Mucosa of rectum (tissue), 2 donors: ENCODE data around the gene CTSE.
"Not testable (repeated sequence)": the region's sequence is repeated elsewhere in the genome, so short reads cannot be mapped to it uniquely, and the experiment has no call there.

ENCODE experiments used
- H3K27ac ChIP-seq, 2 donors: one replicate each; pipeline ENCODE4 v1.7.0; 2013; ENCODE audit warnings: inconsistent platforms in 2 of 2, low read depth in 2 of 2, low read length in 2 of 2
- H3K27me3 ChIP-seq, 2 donors: one replicate each; pipeline ENCODE4 v1.7.0; 2013; ENCODE audit warnings: low read length in 2 of 2; ENCODE audit not compliant: control insufficient read depth in 2 of 2, insufficient read depth in 2 of 2
- H3K36me3 ChIP-seq, 2 donors: one replicate each; pipeline ENCODE4 v1.7.0; 2013; ENCODE audit warnings: low read length in 2 of 2; ENCODE audit not compliant: control insufficient read depth in 2 of 2, insufficient read depth in 2 of 2
- H3K4me1 ChIP-seq, 2 donors: one replicate each; pipeline ENCODE4 v1.7.0; 2013; ENCODE audit warnings: low read length in 2 of 2, mild to moderate bottlenecking in 1 of 2; ENCODE audit not compliant: control insufficient read depth in 2 of 2, insufficient read depth in 2 of 2
- H3K4me3 ChIP-seq, 2 donors: one replicate each; pipeline ENCODE4 v1.7.0; 2013; ENCODE audit warnings: low read length in 2 of 2
- H3K9ac ChIP-seq, 2 donors: one replicate each; pipeline ENCODE4 v1.7.0; 2013; ENCODE audit warnings: low read length in 2 of 2, low read depth in 1 of 2, mild to moderate bottlenecking in 1 of 2
- H3K9me3 ChIP-seq, 2 donors: one replicate each; pipeline ENCODE4 v1.7.0; 2013; ENCODE audit warnings: low read length in 2 of 2; ENCODE audit not compliant: control insufficient read depth in 2 of 2
- donor health status: healthy.
- donor health status: Normal muscosa, but diverticular disease.

The CTSE gene

GRCh38 chr1:206023695-206024094, at the start of gene CTSE:
Gene CTSE, minus strand, starts transcription at chr1:206023895. Its CDS starts 104 bp downstream, at chr1:206023791.
- Histone ChIP-seq H3K27me3 (no peaks in the 10 kb centered on the region), H3K36me3 (no peaks in the 10 kb centered on the region), H3K27ac (no peak within 1 kb of the TSS), H3K9ac (peak within 1 kb of the TSS in 1 of 2 donors; percentile 8), H3K4me3 (peak within 1 kb of the TSS in 1 of 2 donors; percentile 53), H3K4me1 (peaks cover 4 to 13% of the 10 kb centered on the region in 2 donors), H3K9me3 (no peaks in the 10 kb centered on the region)

GRCh38 chr1:206070627-206071304, 47.1 kb upstream of the CTSE start:
- no peaks in the 10 kb centered on the region for H3K9me3 ChIP-seq
- H3K4me1 ChIP-seq, result peaks cover 0 to 2% of the 10 kb centered on the region in 2 donors
- no peak overlapping the region for H3K9ac ChIP-seq
- H3K27ac ChIP-seq, result no peak overlapping the region
- no peak overlapping the region for H3K4me3 ChIP-seq
- peaks cover 0 to 4% of the 10 kb centered on the region in 2 donors for H3K27me3 ChIP-seq
- no peaks in the 10 kb centered on the region for H3K36me3 ChIP-seq

GRCh38 chr1:206068314-206068713, 44.6 kb upstream of the CTSE start:
- no peak overlapping the region for H3K27ac ChIP-seq
- H3K9me3 ChIP-seq, result no peaks in the 10 kb centered on the region
- no peak overlapping the region for H3K4me3 ChIP-seq
- no peaks in the 10 kb centered on the region for H3K36me3 ChIP-seq
- H3K4me1 ChIP-seq, result peaks cover 0 to 2% of the 10 kb centered on the region in 2 donors
- peaks cover 0 to 4% of the 10 kb centered on the region in 2 donors for H3K27me3 ChIP-seq
- no peak overlapping the region for H3K9ac ChIP-seq

- Histone ChIP-seq H3K27me3 (peaks cover 0 to 4% of the 10 kb centered on the region in 2 donors), H3K27ac (no peak overlapping the region), H3K4me3 (no peak overlapping the region), H3K9me3 (no peaks in the 10 kb centered on the region), H3K36me3 (no peaks in the 10 kb centered on the region), H3K4me1 (peaks cover 0 to 2% of the 10 kb centered on the region in 2 donors), H3K9ac (no peak overlapping the region)
These were observed 44.0 kb upstream of the CTSE start for GRCh38 chr1:206067486-206068227.

GRCh38 chr1:206066479-206067171, 42.9 kb upstream of the CTSE start:
- H3K4me1 ChIP-seq, result peaks cover 0 to 2% of the 10 kb centered on the region in 2 donors
- H3K9ac ChIP-seq, result no peak overlapping the region
- no peak overlapping the region for H3K4me3 ChIP-seq
- no peaks in the 10 kb centered on the region for H3K36me3 ChIP-seq
- no peaks in the 10 kb centered on the region for H3K9me3 ChIP-seq
- no peak overlapping the region for H3K27ac ChIP-seq
- peaks cover 0 to 4% of the 10 kb centered on the region in 2 donors for H3K27me3 ChIP-seq

- Histone ChIP-seq H3K27me3 (peaks cover 0 to 4% of the 10 kb centered on the region in 2 donors), H3K27ac (no peak overlapping the region), H3K4me3 (no peak overlapping the region), H3K36me3 (no peaks in the 10 kb centered on the region), H3K9me3 (no peaks in the 10 kb centered on the region), H3K4me1 (peaks cover 0 to 2% of the 10 kb centered on the region in 2 donors), H3K9ac (no peak overlapping the region)
These were observed 42.0 kb upstream of the CTSE start for GRCh38 chr1:206065547-206066145.

- not testable (repeated sequence) for H3K36me3 ChIP-seq, H3K27ac ChIP-seq, H3K9ac ChIP-seq, H3K9me3 ChIP-seq, H3K4me3 ChIP-seq, H3K4me1 ChIP-seq, H3K27me3 ChIP-seq
These were observed 40.8 kb upstream of the CTSE start for GRCh38 chr1:206064501-206064900.

- H3K9ac ChIP-seq, H3K9me3 ChIP-seq, H3K4me1 ChIP-seq, H3K36me3 ChIP-seq, H3K27me3 ChIP-seq, H3K4me3 ChIP-seq, H3K27ac ChIP-seq: not testable (repeated sequence)
These were observed 40.3 kb upstream of the CTSE start for GRCh38 chr1:206064001-206064400.

- Histone ChIP-seq H3K9ac (no peak overlapping the region), H3K27me3 (no peaks in the 10 kb centered on the region), H3K4me1 (no peaks in the 10 kb centered on the region), H3K27ac (no peak overlapping the region), H3K4me3 (no peak overlapping the region), H3K36me3 (no peaks in the 10 kb centered on the region), H3K9me3 (no peaks in the 10 kb centered on the region)
These were observed 38.8 kb upstream of the CTSE start for GRCh38 chr1:206062464-206062863.

- Histone ChIP-seq H3K27ac (no peak overlapping the region), H3K9me3 (no peaks in the 10 kb centered on the region), H3K27me3 (no peaks in the 10 kb centered on the region), H3K9ac (no peak overlapping the region), H3K4me1 (no peaks in the 10 kb centered on the region), H3K4me3 (no peak overlapping the region), H3K36me3 (no peaks in the 10 kb centered on the region)
These were observed 37.1 kb upstream of the CTSE start for GRCh38 chr1:206060844-206061243.
